ENCODE measurements around the gene SPATS2L.

- TF ChIP-seq, protein P1, sequence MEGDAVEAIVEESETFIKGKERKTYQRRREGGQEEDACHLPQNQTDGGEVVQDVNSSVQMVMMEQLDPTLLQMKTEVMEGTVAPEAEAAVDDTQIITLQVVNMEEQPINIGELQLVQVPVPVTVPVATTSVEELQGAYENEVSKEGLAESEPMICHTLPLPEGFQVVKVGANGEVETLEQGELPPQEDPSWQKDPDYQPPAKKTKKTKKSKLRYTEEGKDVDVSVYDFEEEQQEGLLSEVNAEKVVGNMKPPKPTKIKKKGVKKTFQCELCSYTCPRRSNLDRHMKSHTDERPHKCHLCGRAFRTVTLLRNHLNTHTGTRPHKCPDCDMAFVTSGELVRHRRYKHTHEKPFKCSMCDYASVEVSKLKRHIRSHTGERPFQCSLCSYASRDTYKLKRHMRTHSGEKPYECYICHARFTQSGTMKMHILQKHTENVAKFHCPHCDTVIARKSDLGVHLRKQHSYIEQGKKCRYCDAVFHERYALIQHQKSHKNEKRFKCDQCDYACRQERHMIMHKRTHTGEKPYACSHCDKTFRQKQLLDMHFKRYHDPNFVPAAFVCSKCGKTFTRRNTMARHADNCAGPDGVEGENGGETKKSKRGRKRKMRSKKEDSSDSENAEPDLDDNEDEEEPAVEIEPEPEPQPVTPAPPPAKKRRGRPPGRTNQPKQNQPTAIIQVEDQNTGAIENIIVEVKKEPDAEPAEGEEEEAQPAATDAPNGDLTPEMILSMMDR (IDR thresholded peaks at IDR 0.05), result no peak
- TF ChIP-seq EZH2 (IDR thresholded peaks at IDR 0.05; ENCODE audit: borderline replicate concordance, insufficient read depth, low read depth, low read length, poor library complexity, severe bottlenecking), result no peak
Observed at GRCh38 chr2:200262047-200262446, 44.4 kb upstream of the SPATS2L start.
